ENCODE results near the gene TGFBI. TPM values are rescaled to one million over a fixed set of nuclear protein-coding genes. Genes with fewer than 3 reads are reported as not detected.

Gene TGFBI
- total RNA-seq, 2 donors from 2014 or later: 47.5 to 63.3 TPM

DNA sequence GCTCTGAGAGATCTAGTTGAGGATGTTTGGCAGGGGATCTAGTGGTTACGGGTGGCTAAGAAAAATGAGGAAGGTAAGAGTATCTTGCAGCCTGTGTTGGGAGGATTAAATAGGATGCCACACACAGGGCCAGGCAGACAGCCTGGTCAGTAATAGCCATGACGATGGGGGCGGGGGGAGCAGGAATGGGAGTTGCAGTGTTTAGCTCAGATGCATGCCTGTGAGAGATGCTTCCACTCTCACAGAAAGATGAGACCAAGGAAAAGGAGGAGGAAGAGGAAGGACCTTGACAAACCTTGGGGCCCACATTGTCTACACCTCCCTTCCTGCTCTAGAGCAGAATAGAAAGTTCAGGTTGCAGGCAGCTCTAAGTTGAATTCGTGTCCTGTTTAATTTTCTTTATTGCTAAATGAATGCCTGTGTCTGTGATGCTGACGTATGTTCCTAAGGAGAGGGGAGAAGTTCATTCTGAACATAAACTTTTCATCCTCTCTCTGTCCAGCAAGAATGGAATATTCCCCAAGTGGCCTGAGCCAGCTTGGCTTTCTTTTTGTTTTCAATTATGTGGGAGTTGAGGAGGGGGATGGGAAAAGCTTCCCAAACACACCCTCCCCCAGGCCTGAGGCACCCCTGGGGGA, 28.7 kb downstream of the TGFBI start:
- H3K4me3 ChIP-seq: no peak overlapping the region
- H3K9ac ChIP-seq (ENCODE audit: low read depth in 2 of 2, low read length in 2 of 2): no peak overlapping the region
- H3K27me3 ChIP-seq: no peaks in the 10 kb centered on the region
- intact Hi-C loops (cut with DNase I): no loop called here
- no peaks in the 10 kb centered on the region for H3K9me3 ChIP-seq
- DNase-seq: no peak
- H3K4me1 ChIP-seq: no peaks in the 10 kb centered on the region
- H3K27ac ChIP-seq: peak overlapping the region; percentile 50
- H3K36me3 ChIP-seq: no peaks in the 10 kb centered on the region
- no peak for TF ChIP-seq CTCF (IDR thresholded peaks at IDR 0.05)

- peak overlapping the region; percentile 50 for H3K27ac ChIP-seq
- intact Hi-C loops (cut with DNase I): no loop called here
- H3K9me3 ChIP-seq: no peaks in the 10 kb centered on the region
- no peak overlapping the region for H3K9ac ChIP-seq (ENCODE audit: low read depth in 2 of 2, low read length in 2 of 2)
- DNase-seq: peak; percentile 67
- no peak overlapping the region for H3K4me3 ChIP-seq
- no peak for TF ChIP-seq CTCF (IDR thresholded peaks at IDR 0.05)
- no peaks in the 10 kb centered on the region for H3K4me1 ChIP-seq
- no peaks in the 10 kb centered on the region for H3K27me3 ChIP-seq
- no peaks in the 10 kb centered on the region for H3K36me3 ChIP-seq
These were observed 29.5 kb downstream of the TGFBI start for GRCh38 chr5:136058039-136058971.

DNA sequence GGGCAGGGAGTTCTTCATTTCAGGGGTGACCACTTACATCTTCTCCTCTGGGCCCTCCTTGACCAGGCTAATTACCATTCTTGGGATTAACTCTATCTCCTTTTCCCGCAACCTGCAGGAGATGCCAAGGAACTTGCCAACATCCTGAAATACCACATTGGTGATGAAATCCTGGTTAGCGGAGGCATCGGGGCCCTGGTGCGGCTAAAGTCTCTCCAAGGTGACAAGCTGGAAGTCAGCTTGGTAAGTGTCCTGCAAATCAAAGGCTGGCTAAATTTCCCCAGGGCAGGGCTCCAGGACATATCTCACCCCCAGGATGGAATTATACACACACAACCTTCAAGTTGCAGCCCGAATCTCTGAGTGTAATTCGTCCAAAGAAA, 30.2 kb downstream of the TGFBI start:
- Histone ChIP-seq H3K9me3 (no peaks in the 10 kb centered on the region), H3K9ac (ENCODE audit: low read depth in 2 of 2, low read length in 2 of 2) (no peak overlapping the region), H3K27me3 (no peaks in the 10 kb centered on the region), H3K4me3 (no peak overlapping the region), H3K4me1 (no peaks in the 10 kb centered on the region), H3K27ac (no peak overlapping the region), H3K36me3 (no peaks in the 10 kb centered on the region)
- intact Hi-C loops (cut with DNase I): no loop called here
- DNase-seq: no peak
- TF ChIP-seq CTCF (IDR thresholded peaks at IDR 0.05): no peak

DNA sequence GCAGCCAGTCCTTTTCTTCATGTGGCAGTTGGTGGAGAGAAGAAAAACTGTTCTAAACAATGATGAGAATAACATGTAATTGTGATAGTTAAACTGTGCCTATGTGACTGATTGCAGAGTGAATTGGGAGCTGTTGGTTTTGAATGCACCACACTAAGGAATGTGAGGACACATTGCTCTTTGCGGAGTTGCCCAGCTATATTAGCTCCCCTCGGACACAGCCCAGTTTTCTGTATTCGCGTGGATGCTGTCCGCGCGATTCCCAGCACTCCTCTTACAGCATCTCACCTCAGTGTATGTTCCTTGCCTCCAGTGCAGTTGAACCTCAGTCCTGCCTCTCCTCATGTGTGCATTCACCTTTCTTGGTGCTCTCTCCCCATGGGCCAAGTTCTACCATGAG, 32.2 kb downstream of the TGFBI start:
- Histone ChIP-seq H3K4me1 (no peaks in the 10 kb centered on the region), H3K27me3 (no peaks in the 10 kb centered on the region), H3K9ac (ENCODE audit: low read depth in 2 of 2, low read length in 2 of 2) (no peak overlapping the region), H3K9me3 (no peaks in the 10 kb centered on the region), H3K4me3 (no peak overlapping the region), H3K36me3 (no peaks in the 10 kb centered on the region), H3K27ac (no peak overlapping the region)
- no peak for TF ChIP-seq CTCF (IDR thresholded peaks at IDR 0.05)
- intact Hi-C loops (cut with DNase I): loop anchor here (5.0 kb wide), 3 partner anchors 114 to 174 kb away; no protein-coding TSS in a partner anchor
- no peak for DNase-seq

GRCh38 chr5:136061630-136062365, 33.0 kb downstream of the TGFBI start:
- H3K27ac ChIP-seq: no peak overlapping the region
- no peak for DNase-seq
- H3K9me3 ChIP-seq: no peaks in the 10 kb centered on the region
- intact Hi-C loops (cut with DNase I): loop anchor here (5.0 kb wide), 3 partner anchors 114 to 174 kb away; no protein-coding TSS in a partner anchor
- no peaks in the 10 kb centered on the region for H3K36me3 ChIP-seq
- H3K4me3 ChIP-seq: no peak overlapping the region
- no peaks in the 10 kb centered on the region for H3K27me3 ChIP-seq
- TF ChIP-seq CTCF (IDR thresholded peaks at IDR 0.05): no peak
- no peaks in the 10 kb centered on the region for H3K4me1 ChIP-seq
- H3K9ac ChIP-seq (ENCODE audit: low read depth in 2 of 2, low read length in 2 of 2): no peak overlapping the region

Data from colonic mucosa (tissue), 4 donors.